GM21423 (cell line): ENCODE results near the gene IGFBP7.

ENCODE experiments used
- ATAC-seq: cut with Tn5 transposase; IDR thresholded peaks from one replicate; pipeline ENCODE4 v1.9.1; 2021; ENCODE audit warnings: mild to moderate bottlenecking, moderate library complexity; ENCODE audit not compliant: unreplicated experiment

Gene IGFBP7

DNA sequence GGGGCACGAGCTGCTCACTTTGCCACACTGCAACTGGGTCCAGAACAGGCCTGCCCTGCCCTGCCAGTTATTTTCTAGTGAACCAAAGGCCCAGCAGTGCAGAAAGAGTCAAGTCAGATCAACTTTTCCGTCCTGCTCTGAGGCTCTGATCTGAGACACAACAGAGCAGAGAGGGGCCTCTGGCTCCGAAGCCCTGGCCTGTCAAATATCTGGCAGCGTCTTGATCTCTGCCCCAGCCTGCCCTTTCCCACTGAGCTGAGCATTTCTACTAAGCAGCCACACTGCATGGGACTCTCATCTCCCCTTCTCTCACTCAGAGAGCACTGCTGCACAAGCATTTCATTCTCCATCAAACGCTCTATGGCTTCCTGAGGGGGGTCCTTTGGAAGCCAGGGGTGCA, 11.8 kb downstream of the IGFBP7 start:
- ATAC-seq: no peak

- no peak for ATAC-seq
Measured at GRCh38 chr4:57097711-57098110, 12.5 kb downstream of the IGFBP7 start.

GRCh38 chr4:57095956-57096355, 14.2 kb downstream of the IGFBP7 start:
- ATAC-seq: no peak

- no peak for ATAC-seq
Measured at GRCh38 chr4:57095245-57095644, 14.9 kb downstream of the IGFBP7 start.

GRCh38 chr4:57094832-57095223, 15.4 kb downstream of the IGFBP7 start:
- no peak for ATAC-seq

GRCh38 chr4:57093845-57094831, 16.0 kb downstream of the IGFBP7 start:
- ATAC-seq: no peak

- ATAC-seq: no peak
Measured at GRCh38 chr4:57091657-57092162, 18.5 kb downstream of the IGFBP7 start.

GRCh38 chr4:57090079-57090478, 20.1 kb downstream of the IGFBP7 start:
- ATAC-seq: no peak

GRCh38 chr4:57089549-57089948, 20.6 kb downstream of the IGFBP7 start:
- ATAC-seq: no peak

- ATAC-seq: no peak
Measured at GRCh38 chr4:57086031-57086723, 24.0 kb downstream of the IGFBP7 start.

GRCh38 chr4:57085278-57085677, 24.9 kb downstream of the IGFBP7 start:
- ATAC-seq: no peak

GRCh38 chr4:57084360-57084759, 25.8 kb downstream of the IGFBP7 start:
- ATAC-seq: no peak

DNA sequence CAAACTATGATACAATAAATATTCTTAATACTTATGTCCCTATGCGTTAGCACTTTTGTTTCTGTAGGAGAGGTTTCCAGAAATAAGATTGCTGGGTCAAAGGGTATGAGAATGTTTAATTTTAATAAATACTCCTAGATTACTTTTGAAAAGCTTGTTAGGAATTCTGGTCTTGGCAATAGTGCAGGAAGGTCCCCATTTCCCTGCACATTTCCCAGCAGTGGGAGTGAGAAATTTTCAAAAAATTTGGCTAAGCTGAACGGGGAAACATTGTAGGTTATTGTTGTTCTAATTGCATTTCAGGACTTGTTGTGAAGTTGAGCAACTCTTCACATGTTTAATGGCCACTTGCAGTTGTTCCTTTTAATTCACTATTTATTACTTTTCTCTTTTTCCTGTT, 27.1 kb downstream of the IGFBP7 start:
- no peak for ATAC-seq

- ATAC-seq: no peak
Measured at GRCh38 chr4:57081651-57082621, 28.2 kb downstream of the IGFBP7 start.

GRCh38 chr4:57080781-57081650, 29.2 kb downstream of the IGFBP7 start:
- no peak for ATAC-seq

- no peak for ATAC-seq
Measured at GRCh38 chr4:57078685-57079521, 31.3 kb downstream of the IGFBP7 start.

DNA sequence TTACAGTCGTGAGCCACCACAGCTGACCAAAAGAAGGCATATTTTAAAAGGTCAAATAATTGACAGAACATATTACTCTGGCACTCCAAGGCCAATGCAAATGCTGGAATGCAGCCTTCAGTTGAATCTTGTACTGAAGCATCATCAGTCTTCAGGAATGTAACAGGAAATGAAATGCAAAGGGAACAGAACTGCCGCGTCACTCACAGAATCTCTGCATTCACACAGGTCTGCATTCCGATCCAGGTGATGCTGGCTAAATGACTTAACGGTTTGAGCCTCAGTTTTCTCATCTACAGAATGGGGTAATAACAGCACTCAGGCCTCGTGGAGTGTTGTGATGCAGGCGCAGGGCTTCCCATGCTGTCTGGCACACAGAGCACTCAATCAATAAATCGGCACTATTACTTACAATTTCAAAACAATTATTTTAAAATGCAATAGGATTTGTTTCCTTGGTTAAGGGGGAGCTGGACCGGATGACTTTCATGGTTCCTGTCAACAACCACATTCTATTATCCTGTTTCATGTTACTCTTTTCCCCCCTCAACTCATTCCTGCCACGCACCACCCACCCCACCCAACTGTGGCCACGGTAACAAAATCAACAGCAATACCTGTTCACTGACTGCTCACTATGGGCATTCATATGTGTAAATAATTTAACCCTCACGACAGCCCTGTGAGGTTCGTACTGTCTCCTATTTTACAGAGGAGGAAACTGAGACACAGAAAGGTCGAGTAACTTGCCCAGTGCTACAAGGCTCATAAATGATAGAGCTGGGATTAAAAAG, 32.4 kb downstream of the IGFBP7 start:
- no peak for ATAC-seq

GRCh38 chr4:57076646-57077045, 33.5 kb downstream of the IGFBP7 start:
- no peak for ATAC-seq
